GM18526 (cell line): ENCODE results near the gene SLAMF7.

Source experiments
- POLR2A ChIP-seq: IDR thresholded peaks from 3 replicates; pipeline ENCODE4 v1.6.1; 2011; ENCODE audit not compliant: insufficient read length; ENCODE audit errors: extremely low read depth

Gene SLAMF7, protein sequence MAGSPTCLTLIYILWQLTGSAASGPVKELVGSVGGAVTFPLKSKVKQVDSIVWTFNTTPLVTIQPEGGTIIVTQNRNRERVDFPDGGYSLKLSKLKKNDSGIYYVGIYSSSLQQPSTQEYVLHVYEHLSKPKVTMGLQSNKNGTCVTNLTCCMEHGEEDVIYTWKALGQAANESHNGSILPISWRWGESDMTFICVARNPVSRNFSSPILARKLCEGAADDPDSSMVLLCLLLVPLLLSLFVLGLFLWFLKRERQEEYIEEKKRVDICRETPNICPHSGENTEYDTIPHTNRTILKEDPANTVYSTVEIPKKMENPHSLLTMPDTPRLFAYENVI

DNA sequence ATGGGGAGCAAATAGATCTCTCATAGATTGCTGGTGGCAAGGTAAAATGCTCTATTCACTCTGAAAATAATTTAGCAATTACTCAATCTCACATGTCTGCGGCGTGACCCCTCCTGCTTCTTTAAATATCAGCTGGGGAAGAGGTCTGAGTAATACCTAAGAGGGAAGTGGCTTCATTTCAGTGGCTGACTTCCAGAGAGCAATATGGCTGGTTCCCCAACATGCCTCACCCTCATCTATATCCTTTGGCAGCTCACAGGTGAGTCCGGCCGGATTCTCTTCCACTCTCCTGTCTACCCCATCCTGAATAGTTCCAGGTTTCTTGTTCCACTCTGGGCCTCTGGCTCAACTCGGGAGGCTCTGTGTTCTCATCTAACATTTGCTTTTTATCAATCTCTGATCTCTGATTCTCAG is at the start of gene SLAMF7:
TSS of gene SLAMF7 (plus strand) at position 150 of the 414 bp plus-strand sequence. CDS start at position 205, 55 bp downstream.
- peak; percentile 74 for TF ChIP-seq POLR2A

DNA sequence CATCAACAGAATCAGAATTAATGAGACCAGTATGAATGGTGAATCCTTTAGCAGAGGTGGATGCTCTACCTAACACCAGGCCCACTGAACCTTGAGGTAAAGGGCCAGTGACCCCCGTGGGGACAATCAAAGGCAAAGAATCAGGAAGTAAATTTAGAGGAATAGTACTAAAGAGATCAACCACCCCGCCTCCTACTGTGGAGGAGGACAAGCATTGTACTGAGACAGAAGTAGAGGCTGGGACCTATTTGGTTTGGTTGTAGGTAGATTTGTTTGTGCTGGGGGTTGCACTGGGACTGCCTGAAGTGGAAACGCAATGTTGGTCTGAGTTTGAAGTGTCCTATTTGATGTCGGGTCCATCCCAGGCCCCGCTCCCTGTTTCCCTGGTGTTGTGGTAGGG is 36.9 kb upstream of the SLAMF7 start:
- TF ChIP-seq POLR2A = no peak

DNA sequence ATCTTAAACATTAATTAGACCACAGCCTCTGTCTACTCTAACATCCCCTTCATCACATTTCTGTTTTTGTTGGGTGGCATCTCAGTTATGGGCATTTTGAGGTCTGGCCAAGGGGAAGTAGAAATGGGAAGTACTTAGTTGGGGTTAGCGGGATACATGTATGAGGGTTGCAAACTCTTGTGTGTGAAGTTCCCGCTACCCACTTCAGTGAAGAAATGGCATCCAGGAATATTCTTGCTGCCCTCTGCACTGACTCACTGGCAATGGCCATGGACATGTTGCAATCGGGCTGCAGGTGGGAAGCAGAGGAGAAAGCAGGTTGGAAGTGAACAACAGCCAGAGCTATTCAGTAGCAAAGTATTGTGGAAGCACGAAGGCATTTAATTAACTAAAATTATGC is 34.8 kb upstream of the SLAMF7 start:
- TF ChIP-seq POLR2A = no peak

DNA sequence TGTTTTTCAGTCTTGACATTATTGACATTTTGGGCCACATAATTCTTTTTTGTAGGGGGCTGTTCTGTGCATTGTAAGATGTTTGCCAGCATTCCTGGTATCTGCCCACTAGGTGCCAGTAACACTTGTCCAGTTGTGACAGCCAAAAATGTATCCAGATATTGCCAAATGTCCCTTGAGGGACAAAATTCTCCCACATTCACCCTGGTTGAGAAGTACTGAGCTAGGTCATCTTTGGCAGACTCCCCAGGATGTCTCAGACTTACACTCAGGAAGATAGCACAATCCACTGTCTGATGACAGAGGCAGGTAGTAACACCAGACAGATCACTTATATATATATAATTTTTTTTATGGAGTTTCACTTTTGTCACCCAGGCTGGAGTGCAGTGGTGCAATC is 33.3 kb upstream of the SLAMF7 start:
- no peak for TF ChIP-seq POLR2A

DNA sequence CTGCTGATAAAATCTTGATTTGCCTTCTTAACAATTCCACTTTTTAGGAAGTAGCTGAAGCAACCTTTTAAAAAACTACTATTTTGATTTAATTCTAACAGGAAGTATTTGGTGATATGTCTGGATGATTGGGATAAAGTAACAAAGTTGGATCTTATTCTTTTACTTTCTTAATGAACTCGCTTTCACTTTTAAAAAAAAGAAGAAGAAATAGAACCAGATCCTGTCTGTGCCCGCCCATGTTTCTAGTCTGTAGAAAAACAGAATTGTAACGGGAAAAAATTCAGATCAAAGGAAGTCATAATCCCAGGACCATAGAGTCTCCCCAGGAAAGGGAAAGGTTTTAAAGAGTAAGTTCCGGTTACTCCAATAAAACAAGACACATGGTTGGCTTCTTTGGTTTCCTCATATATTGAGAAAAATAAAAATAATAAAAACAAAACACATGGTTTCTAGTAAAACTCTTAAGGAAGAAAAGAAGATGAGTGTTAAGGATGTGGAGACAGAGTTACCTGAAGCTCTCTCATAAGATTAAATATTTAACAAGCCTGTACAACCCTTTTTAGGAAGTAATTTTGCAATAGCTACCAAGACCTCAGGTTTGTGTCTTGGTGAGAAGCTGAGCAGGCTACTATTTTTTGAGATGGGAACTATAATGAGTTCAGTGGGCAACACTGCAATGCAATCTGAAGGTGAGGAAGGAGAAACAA is 32.4 kb upstream of the SLAMF7 start:
- TF ChIP-seq POLR2A = no peak

DNA sequence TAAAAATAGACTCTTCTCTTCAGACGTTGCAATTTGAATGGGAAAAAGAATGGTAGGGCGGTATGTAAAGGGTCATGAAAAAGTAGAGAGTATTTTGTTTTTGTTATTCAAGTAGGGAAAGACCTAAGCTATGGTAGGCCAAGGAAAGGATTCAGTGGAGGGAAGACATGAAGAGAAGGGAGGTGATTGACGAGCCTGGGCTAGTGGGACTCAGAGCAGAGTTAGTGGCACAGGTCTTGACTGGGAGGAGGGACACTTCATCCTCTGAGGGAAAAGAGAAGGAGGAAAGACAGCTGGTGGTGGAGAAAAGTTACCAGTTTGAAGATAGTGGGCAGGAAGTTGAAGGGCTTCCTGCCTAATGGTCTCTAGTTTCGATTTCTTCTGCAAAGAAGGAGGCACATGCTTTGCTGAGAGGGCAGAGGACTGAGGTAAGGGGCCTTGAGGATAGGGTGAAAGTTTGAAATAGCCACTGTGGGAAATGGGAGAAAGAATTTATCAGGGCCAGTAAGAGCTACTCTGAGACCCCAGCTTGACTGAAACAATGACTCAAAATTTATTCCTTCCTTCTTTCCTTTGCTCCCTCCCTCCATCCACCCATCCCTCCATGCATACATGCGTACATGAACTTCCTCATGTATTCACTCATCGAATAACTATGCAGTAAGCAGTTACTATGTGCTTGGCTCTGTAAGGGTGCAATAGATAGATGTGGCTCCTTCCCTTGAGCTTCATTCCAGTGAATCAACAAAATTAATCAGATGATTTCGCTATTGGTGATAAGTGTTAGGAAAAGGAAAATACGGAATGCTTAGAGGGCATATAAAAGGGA is 31.6 kb upstream of the SLAMF7 start:
- peak; percentile 32 for TF ChIP-seq POLR2A

DNA sequence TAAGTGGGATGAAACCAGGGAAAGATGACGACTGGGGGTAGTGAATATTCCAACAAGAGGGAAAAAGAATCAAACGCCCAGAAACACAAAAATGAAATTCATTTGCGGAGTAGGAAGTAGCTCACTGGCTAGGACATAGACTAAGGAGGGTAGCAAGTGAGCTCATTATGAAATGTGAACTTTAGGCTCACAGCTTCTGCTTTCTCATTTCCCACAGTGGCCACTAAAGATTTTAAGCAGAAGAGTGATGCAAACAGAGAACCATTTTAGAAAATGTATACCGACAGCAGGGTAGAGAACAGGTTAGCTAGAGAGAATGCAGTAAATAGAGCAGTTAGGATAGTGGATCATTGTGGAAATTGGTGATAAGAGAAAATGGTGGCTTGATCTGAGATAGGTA is 30.9 kb upstream of the SLAMF7 start:
- peak; percentile 4 for TF ChIP-seq POLR2A

DNA sequence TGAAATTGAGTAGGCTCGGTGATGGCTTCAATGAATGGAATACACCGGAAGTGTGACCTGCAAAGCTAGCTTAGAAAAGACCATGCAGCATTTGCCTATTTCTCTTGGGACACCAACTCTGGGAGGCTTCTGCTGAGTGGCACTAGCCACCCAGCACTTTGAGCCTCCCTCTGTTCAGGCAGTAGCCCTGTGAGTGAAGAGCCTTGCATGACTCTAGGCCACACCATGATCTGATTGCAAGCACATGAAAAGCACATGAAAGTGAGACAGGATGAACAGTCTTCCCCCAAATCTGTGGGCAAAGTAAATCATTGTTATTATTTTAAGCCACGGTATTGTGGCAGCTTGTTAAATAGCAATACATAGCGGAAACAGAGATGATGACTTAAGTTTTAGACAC is 30.2 kb upstream of the SLAMF7 start:
- TF ChIP-seq POLR2A = peak; percentile 43

DNA sequence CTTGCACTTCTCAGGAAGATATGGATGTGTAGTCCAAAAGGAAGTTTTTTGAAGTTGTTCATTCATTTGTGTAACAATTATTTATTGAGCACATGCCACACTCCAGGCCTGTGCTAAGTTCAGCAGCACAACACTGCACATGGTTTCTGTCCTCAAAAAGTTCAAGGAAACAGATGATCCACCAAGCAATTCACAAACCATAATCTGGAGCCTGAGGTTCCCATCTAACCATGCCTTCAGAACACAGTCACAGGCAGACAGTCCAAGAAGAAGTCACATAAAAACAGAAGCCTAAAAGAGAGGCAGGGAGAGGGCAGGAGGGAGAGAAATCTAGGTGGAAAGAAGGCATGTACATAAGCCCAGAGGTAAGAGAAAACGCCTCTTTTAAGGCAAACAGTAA is 29.3 kb upstream of the SLAMF7 start:
- no peak for TF ChIP-seq POLR2A

DNA sequence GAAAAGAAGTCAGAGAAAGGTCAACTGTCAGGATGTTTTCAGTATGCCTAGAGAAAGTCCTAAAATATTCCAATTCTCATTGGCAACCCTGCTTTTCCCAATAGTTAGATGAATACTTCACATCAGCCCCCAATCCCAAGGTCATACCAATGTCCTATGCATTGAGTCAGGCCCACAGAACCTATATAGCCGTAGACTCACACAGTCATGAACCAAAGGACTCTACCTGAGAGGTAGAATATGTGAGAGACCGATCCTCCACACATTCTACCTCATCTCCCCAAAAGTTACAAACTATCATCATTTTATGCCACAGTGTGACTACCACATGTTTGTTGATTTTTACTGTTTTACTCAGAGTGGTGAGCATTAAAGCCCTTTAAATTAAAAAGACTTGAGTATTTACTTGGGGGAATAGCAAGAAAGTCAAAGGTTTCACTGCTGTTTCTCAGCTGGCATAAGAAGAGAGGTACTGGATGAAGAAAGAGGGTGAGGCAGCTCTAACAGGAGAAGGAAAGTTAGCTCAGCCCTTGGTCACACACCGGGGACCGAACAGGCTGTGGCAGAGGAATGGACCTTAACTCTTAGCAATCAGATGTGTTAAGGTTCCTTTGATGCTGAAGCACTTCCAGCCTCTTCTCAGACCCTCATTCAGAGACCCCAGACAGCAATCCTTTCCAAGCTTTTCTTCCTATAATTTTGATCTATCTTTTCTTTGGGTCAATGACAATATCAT is 28.4 kb upstream of the SLAMF7 start:
- peak; percentile 10 for TF ChIP-seq POLR2A

DNA sequence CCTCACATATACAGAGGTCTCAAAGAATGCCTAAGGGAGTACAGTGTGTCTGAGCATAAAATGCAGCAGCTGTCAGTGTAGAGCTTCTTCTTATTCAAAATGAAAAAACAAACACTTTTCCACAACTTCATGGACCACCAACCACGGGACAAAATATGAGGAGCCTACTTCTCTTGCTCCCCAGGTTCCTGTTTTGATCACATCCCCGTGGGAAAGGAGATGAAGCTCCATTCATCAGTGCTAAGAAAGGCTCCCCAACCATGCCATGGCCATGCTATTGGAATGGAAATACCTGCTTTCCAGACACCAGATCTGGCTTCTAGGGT is 27.8 kb upstream of the SLAMF7 start:
- no peak for TF ChIP-seq POLR2A

DNA sequence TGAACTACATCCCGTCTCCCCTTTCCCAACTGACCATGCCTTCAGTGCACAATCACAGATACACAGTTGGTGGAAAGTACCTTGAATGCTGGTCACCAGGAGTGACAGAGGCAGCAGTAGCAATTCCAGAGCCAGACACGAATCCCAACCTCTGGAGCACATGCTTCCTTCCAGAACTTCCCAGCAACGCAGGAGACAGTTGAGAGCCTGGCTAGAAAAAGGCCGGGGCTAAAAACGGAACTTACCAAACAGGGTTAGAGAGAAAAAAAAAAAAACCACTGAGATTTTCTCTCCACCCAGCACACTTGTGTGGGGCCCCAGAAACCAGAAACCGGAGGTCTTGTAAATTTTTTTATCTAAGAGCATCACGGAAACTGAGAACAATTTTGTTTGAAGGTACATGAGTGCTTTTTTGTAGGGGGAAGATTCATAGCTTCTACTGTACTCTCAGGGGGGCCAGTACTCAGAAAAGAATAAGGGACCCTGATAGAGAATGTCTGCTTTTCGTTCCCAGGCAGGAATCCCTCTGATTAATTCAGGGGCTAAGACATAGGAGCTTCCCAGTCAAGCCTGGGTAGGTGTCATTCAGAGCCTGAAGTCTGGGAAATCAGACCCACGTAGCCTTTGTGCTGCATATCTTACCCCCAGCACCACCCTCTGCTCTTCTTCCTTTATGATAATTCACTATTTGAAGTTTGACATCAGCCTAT is 27.3 kb upstream of the SLAMF7 start, which contains the start of gene CD48:
TSS of gene CD48 (minus strand) at position 221 of the 710 bp plus-strand sequence. CDS start at position 162, 59 bp downstream.
- peak; percentile 64 for TF ChIP-seq POLR2A

DNA sequence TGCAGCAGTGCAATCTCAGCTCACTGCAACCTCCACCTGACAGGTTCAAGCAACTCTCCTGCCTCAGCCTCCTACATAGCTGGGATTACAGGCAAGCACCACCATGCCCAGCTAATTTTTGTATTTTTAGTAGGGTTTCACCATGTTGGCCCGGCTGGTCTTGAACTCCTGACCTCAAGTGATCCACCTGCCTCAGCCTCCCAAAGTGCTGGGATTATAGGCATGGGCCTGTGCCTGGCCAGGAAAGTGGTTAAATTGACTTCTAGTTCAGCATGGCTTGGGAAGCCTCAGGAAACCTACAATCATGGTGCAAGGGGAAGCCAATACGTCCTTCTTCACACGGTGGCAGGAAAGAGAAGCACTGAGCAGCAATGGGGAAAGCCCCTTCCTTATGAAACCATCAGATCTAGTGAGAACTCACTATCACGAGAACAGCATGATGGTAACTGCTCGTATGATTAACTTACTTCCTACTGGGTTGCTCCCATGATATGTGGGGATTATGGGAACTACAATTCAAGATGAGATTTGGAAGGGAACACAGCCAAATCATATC is 26.4 kb upstream of the SLAMF7 start:
- peak; percentile 33 for TF ChIP-seq POLR2A

DNA sequence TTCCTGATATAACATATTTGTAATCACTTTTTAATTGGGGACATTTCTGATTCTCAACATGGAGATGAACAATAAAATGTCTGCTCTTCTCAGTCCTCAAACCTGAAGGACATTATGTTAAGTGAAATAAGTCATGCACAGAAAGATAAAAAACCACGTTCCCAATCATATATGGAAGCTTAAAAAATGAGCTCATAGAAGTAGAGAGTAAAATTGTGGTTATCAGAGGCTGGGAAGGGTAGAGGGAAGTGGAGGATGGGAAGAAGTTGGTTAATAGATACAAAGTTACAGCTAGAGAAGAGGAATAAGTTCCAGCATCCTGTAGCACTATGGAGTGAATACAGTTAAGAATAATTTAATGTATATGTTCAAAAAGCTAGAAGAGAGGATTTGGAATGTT is 25.9 kb upstream of the SLAMF7 start:
- no peak for TF ChIP-seq POLR2A
